Hematopoietic multipotent progenitor cell treated with erythropoietin and hydrocortisone succinate and interleukin-3 and kit ligand, for 4 days (in vitro differentiated cells): ENCODE data around the gene ERBB4.
"Not testable (repeated sequence)": the region's sequence is repeated elsewhere in the genome, so short reads cannot be mapped to it uniquely, and the experiment has no call there.

Source experiments
- DNase-seq: peaks from one replicate; pipeline ENCODE4 v3.0.0-alpha.2; 2015

Gene ERBB4

DNA sequence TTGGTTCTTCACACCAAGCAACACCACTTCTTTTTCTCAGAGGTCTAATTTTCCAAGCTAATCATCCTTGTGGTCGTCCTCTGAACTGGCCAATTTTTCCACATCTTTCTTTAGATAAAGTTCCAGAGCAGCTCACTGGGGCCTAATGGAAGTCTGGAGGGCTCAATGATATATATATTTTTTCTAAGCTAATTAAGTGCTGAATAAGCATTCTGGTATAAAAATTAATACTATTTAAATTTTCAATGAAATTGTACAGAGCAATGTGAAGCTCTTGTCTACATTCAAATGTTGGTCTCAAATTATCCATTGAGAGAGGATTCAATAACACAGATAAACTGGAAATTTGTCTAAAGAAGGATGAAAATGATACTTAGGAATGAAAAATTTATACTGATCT lies 866.6 kb downstream of the ERBB4 start:
- no peak for DNase-seq

DNA sequence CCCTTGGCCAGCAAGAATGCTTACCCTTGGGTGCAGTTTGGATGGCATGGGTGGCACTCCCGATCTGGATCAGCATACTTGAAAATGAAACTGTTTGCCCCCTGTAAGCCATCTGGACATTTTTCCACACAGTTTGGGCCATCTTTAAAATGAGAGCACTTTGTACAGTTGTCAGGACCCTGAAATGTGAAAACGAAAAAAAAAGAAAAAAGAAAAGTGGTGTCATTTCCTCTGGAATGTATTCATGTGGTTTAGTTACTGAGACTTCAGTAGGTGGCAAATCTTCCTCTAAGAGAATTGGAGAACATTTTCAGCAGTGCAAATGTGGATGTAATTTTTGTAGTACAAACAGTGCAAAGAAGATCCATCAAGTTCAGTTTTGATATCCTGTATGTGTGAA lies 873.3 kb downstream of the ERBB4 start:
- no peak for DNase-seq

DNA sequence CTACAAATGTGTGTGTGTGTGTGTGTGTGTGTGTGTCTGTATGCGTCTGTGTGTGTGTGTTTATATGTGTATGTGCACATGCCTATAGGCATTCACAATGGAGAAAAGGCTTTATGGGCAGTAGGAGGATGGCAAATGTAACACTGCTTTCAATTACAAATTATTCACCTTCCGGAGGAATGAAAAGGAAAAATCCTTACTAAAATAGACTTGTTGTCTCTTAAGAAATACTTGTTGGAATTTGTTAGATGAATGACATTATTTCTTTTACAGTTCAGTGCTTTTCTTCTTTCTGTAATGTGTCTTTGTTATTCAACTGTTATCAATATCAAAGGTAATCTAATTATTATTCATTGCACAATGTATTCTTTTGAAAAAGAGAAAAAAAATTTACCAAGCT lies 874.3 kb downstream of the ERBB4 start:
- no peak for DNase-seq

DNA sequence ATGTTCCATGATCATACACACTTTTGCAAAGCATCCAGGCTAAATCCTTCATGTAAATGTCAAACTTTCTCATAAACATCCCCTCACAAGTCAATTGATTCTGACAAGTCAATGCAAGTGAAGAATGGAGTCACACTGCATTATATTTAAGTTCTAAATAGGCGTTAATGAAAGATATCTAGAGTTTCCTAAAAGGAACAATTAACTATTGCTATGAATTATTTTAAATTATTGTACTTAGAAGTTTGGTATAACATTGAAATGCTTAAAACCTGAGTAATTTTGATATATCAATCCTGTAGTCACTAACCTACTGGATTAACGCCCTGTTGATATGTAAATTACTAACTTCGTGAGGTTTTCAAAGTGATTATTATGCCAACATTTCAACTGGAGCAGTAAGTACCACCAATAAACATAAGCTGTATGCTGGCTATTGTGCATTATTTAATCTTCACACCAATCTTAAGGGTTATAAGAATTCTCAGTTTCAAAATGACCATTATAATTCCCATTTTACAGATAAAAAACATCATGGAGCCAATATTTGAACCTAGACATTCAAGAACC lies 884.3 kb downstream of the ERBB4 start:
- no peak for DNase-seq

DNA sequence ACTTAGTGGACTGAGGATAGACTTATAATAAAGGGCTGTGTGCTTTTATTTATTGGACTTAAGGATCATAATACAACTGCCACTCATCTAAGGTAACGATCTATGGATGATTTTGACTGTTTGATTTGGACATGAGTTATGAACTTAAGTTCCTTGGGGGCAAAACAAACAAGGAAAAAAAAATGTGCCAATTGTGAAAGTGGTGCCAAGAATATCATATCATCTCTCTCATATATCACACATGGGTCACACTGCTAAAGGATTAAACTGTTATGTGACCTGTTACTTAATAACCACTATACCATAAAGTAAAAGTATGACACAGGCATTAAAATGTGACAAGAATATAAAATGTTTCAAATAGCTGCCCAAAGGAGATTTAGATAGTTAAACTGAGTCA lies 886.3 kb downstream of the ERBB4 start:
- no peak for DNase-seq

DNA sequence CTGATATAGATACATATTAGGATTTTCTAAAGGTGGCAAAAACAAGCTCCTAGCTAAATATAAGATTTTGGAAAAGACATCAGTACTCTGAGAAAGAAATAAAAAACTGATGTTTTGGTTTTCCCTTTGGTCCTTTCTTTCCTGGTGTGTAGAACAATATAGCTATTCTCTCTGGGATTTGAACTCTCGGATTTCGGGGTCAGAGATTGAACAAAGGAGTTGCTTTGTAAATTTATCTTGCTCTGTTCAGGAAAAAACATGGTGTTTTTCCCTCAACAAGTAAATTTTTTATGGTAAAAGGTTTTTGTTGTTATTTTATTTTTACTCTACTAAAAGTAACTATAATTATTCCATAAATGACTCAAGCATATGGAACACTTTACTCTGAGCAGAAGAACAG lies 889.3 kb downstream of the ERBB4 start:
- no peak for DNase-seq

DNA sequence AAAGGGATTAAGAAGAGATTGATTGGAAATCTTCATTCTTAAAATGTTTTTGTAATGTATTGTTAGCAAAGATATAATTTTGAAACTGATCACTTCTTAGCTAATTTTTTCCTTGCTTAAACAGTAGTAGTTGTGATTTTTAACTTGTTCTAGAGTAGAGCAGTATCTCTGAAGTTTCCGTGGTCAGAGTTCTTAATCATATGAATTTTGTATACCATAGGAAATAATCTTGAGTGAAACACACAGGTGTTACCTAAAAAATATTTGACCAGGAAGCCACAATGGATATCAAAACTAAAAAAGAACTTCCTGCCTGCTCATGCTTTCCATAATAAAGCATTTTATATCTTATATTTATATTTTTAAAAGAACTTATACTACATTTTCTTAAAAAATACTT lies 907.1 kb downstream of the ERBB4 start:
- no peak for DNase-seq

DNA sequence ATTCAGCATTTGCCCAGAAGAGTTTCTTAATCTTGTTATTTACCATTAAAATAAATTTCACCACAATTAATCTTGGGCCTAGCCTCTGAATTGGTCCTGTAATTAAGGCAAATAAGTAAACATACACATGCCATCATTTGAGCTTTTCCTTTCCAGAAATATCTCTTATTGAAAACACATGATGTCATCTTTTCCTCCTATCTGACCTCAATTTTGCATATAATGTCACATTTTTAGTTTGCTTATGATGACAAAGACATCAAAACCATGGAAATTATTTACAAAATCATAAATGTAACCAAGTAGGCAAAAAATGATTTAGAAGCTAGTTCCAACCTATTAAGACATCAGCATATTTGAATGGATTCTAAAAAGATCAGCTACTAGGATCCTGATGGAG lies 915.5 kb downstream of the ERBB4 start:
- no peak for DNase-seq

DNA sequence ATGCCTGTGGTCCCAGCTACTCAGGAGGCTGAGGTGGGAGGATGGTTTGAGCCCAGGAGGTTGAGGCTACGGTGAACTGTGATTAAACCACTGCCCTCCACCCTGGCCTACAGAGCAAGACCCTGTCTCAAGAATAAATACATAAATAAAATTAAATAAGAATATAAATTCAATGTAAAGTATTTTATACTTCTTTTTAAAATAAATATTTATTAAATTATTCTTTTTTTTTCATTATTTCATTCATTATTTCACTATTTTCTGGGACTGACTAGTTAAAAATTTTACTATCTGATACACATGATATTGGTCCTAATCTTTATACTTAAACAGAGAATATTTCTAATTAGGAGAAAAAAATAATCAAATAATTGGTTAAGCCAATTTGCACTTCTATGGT lies 917.6 kb downstream of the ERBB4 start:
- DNase-seq: no peak

DNA sequence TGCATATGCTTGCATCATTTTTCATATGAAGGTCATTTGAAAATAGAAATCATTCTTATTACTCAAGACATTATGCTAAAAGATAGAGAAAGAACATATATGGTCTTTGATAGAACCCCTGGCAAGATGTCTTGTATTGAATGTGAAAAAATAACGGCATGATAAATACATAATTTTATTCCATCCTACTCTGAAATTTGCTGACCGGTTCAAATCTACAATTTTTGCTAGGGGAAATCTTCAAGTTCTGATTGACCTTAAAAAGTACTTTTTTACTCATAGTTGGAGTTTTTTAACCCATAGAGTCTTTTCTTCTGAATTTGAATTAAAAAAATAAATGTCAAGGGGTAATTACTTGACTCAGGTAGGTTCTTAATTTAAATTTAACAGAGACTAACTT lies 920.8 kb downstream of the ERBB4 start:
- DNase-seq: no peak

DNA sequence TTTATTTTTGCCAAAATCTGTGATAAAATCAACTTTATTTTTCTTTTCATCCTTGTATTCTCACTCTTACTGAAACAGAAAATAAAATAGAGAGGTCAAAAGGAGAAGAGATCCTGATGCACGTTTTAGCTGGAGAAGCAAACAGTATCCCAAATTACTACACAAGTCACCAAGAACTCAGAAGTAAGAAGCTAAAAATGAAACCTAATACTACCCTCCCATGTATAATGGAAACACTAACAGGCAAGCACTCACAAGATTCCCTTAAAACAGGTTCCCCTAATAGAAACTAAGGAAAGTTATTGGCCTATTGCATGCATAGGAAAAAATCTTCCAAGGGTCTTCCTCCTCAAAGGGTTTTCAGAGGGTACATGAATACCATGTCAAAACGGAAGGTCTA lies 927.0 kb downstream of the ERBB4 start:
- no peak for DNase-seq

DNA sequence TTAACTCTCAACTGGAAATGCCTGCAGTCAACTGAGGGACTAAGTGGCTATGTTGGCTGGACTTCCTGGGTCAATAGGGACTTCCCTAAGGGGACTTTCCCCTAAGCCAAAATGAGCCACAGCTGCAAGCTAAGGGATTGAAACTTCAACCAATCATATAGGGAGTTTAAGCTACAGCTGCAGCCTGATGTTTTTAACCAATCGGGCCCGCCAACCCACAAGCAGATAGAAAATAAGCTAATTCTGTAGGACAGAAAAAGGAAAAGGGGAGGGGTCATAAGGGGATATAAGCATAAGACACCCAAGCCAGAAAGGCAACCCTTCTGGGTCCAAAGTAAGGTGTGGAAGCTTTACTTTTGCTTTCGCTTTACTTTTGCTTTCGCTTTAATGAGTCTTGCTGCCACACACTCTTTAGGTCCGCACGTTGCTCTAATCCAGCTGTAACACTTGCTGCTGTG lies 927.5 kb downstream of the ERBB4 start:
- no peak for DNase-seq

DNA sequence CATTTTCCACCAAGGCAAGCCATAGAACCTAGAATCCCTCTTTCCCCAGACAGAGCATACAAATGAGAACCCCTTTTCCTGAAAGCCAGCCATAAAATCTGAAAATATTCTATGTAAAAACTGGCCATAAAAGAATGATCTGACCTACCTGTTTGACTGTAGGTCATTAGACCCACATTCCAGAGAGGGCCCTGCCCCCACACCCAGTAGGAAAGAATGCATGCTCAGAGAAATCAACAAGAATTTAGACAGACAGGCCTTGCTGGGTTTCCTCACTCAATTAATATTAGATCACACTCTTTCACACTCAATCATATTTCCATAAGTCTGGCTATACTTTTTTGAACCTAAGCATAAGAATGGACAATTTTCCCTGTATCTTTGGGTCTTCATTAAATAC lies 929.5 kb downstream of the ERBB4 start:
- DNase-seq: no peak

DNA sequence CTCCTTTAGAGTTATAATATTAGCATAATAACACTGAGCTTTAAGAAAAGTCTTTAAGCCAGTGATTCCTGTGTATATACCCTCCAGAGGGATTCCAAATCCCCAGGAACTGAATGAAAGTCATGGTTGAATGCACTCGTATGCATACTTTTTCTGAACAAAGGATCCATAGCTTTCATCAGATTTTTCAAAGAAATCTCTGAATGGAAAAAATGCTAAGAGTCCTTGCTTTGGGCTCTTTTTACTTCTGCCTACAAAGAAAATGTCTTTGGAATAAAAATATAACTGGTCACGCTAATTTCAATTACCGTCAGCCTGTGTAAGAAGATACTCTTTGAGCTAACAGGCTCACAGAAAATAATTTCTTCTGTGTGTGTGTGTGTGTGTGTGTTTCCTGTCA lies 939.5 kb downstream of the ERBB4 start:
- no peak for DNase-seq

DNA sequence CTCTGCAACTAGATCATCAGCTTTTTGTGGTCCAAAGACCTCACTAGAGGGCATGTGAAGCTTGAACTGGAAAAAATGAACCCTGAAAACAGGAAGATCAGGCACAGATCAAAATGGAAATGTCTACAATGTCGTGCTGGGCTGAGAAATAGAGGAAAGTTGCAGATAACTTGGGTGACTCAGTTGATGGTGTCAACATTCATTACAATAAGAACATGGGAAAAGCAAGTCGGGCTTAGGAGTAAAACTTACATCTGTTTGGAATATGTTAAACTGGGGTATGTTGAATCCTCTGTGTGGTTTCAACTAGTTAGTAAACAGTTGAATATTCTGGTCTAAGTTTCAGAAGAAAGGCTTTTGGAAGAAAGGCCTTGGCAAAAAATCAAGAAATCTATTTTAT lies 940.4 kb downstream of the ERBB4 start:
- no peak for DNase-seq

DNA sequence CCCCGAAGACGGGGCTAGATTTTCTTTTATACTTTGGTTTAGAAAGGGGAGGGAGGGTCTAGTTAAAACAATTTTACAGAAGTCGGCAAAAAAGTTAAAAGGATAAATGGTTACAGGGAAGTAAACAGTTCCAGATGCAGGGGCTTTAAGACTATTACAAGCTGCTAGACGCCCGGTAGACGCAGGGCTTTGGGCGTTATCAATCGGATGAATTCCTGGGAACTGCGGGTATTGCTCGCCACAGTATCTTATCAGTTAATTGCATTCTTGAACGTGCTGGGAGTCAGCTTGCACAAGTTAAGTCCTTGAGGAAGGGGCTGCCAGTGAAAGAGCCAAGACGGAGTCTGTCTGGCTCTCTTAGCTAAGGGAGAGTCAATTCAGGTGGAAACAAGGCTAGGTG lies 946.6 kb downstream of the ERBB4 start:
- DNase-seq: not testable (repeated sequence)

DNA sequence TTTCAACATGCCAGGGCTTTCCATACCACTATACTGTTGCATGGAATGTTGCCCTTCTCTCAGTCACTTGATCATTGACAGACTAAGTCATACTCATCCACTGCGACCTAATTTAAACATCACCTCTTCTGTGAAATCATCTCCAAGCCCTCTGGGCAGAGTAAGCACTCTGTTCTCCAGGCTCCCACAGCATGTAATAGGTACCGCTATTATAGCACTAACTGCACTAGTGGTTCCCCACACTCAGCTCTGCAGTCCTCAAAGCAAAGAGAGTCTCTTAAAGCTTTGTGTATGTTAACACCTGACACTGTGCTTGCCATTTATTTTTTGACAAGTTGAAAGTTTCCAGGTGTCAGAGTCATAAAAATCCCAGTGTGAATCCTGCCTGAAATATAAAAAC lies 947.2 kb downstream of the ERBB4 start:
- no peak for DNase-seq

DNA sequence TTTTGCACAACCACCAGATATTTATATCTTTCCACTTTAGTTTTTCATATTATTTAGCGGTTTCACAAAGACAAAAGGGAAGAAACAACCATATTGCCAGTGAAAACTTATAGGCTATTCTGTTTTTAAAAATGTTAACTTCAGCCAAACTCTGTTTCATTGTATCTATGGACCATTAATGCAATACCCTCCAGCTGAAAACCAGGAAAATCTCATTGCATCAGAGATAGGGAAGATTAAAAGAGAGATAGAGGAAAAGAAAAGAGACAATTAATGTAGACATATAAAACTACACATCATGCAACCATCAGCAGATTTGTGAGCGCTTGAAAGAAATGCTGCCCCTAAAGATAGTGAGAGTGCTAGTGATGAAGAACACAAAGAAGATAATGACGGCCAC lies 970.2 kb downstream of the ERBB4 start:
- DNase-seq: no peak

DNA sequence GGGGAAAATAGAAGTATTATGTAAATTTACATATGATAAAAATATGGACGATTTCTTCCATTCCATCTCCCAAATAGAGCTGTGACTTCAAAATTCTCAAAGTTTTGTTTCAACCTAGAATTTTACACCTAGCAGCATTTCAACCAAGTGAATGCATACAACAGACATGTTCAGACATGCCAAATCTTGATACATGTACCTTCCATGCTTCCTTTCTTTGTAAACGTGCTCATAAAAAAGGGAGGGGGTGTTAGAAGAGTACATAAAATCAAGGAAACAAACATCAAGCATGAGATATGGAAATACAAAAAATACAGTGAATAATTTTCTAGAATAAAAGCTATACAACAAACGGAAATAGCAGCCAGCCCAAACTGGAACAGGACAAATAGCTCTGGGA lies 974.2 kb downstream of the ERBB4 start:
- DNase-seq: no peak

DNA sequence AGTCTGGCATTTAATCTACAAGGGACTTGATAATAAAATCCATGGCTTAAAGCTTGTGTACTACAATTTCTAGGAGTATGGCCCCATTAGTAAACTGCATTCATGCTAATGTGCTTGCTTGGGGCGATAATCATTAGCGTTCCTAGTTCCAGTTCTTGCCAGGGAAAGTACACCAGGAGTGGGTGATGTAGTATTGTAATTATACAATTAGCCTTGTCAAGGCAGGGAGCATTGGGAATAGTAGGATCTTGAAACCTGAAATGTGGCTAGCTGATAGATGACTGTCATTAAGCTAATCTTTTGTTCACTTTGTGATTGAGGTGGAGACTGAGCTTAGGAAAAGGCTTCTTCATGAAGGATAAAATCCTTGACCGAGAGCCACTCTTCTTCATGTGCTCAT lies 993.0 kb downstream of the ERBB4 start:
- no peak for DNase-seq

DNA sequence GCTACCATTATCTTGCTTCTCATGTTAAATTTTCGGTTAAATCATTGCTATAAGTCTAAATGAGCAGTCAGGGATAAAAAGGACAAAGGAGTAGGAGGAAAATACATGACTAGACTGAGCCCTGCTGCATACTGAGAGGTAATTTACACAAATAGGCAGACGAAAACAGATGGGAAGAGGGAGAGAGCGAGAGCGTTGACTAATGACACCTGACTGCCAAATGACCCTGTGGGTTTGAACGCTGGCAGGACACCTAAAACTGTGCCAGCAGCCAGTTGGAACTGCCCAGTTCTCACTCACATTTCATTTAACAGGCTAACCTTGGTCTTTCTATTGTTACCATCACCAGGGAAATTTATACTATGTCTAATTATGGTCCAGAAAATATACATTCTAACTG lies 1004.0 kb downstream of the ERBB4 start:
- no peak for DNase-seq

DNA sequence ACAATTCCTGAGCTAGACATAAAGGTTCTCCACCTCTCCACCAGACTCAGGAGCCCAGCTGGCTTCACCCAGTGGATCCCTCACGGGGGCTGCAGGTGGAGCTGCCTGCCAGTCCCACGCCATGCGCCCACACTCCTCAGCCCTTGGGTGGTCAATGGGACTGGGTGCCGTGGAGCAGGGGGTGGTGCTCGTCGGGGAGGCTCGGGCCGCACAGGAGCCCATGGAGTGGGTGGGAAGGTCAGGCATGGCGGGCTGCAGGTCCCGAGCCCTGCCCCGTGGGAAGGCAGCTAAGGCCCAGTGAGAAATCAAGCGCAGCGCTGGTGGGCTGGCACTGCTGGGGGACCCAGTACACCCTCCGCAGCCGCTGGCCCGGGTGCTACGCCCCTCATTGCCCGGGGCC lies 1014.4 kb downstream of the ERBB4 start:
- not testable (repeated sequence) for DNase-seq

DNA sequence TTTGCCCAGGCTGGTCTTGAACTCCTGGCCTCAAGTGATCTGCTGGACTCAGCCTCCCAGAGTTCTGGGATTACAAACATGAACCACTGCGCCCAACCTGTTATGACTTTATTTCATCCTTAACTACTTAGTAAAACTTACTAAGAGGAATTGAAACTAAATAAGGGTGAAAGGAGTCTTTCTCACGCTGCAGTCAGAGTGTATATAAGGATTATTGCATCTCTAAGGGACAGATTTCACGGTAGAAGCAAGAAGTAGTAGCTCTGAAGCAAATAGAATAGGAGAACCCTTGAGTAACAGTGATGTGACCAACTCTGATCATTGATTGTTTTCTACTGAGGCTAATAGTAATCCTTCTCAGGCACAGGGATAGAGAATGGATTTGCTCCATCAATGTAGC lies 1022.1 kb downstream of the ERBB4 start:
- DNase-seq: no peak

DNA sequence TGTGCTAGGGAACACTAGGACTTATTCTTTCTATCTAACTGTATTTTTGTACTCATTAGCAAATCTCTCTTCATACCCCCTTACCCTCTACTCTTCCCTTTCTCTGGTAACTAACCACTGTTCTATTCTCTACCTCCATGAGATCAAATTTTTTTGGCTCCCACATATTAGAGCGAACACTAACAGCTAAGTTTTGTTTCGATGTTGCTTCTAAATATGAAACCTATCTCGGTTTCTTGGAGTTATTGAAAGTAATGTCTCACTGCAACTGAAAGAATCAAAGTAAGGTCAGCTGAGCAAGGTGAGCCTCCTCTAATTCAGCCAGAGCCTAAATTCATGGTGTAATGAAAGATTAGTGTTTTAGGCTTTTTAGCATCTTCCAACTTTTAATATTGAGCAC lies 1024.6 kb downstream of the ERBB4 start:
- no peak for DNase-seq

DNA sequence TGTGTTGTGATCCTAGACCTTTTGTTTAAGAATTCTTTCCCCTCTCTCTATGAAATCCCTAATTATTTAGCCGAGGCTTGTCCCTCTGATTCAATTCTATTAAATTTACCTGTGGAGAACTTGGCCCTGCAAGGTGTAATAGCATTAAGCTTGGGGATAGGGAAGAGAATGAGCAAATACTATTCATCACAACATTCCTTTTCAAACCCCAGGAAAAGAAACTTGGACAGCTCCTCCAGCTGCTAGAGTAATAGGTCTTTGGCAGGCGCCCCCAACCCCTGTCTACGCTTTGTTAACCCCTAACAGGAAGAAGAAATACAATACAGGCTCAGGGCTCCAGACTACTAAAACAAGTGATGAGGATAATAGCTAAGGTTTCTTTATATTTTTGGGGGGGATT lies 1025.2 kb downstream of the ERBB4 start:
- no peak for DNase-seq

DNA sequence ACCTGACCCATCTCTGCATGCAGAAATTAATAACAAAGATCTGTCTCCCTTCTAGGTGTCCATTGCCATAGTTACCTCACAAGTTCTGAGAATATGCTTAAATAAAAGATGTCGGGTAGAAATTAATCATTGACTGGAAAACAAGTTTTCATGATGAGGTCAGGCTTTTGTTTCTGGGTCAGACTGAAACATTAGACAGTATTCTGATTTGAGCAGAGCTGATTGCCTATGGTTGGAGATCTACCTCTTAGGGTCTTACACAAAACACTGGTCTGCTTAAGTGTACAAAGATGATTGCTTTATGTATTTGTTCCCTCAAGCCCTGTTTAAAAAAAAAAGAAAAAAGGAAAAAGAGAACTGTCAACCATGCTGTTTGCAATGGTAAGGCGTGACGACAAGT lies 1025.8 kb downstream of the ERBB4 start:
- no peak for DNase-seq
